HG03108 (cell line): ENCODE data around the gene CELF3.
"Not testable (repeated sequence)": the region's sequence is repeated elsewhere in the genome, so short reads cannot be mapped to it uniquely, and the experiment has no call there.

Experiments used
- ATAC-seq: cut with Tn5 transposase; IDR thresholded peaks from one replicate; pipeline ENCODE4 v1.9.1; 2021; ENCODE audit warnings: moderate library complexity; ENCODE audit not compliant: unreplicated experiment

CELF3 gene

DNA sequence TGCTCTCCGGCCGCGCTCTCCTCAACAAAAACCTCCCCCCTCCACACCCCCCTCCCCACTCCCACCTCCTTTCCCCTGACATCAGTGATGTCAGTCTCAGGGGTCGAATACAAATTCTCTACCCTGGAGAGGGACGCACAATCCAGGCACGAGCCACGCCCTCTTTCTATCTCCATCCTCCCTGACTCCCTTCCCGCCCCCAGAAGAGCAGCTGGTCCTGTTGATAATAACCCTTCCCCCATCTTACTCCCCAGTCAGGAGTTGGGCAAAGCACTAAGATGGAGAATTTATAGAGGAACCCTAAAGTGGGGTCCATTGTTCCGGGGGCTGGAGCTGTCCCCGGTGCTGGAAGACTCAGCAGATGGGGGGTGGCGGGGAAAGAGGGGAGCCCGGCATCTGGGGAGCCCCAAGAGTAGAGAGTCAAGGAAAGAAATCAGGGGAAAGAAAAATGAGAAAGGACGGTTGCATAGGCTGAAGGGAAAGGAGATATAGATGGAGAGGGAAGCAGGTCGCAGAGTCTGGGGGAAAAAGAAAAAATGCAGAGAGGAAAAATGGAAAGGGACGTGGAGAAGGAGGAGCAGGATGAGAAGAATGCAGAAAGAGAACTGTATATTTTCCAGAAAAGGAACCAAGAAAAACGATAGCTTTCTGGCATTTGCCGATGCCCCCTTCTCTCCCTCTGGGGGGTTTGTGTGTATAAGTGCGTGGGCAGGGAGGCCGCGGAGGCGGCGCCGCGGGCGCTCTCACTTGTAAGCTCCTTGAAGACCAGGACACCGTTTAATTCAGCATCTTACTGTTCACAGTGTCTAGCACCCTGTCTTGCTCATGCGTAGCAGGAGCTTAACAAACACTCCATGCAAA is at the start of gene CELF3:
Gene CELF3, minus strand, starts transcription at position 33 of the 861 bp plus-strand sequence. CDS start 783 bp downstream, outside the sequence.
- ATAC-seq = no peak

DNA sequence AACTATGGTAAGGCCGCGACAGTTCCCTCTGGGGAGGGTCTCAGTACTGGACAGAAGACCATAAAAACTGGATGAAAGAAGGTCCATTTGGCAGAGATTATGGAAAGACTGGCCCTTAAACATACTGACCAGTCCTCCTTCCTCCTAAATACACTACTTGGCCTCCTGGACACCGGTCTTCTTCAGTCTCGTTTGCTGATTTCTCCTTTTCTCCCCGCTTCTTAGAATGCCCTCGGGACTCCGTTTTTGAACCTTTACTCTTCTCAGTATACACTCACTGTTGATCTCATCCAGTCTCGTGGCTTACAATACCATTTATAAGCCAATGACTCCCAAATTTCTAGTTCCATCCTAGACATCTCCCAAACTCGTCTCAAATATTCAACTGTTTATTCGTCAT is 47.4 kb upstream of the CELF3 start:
- no peak for ATAC-seq

DNA sequence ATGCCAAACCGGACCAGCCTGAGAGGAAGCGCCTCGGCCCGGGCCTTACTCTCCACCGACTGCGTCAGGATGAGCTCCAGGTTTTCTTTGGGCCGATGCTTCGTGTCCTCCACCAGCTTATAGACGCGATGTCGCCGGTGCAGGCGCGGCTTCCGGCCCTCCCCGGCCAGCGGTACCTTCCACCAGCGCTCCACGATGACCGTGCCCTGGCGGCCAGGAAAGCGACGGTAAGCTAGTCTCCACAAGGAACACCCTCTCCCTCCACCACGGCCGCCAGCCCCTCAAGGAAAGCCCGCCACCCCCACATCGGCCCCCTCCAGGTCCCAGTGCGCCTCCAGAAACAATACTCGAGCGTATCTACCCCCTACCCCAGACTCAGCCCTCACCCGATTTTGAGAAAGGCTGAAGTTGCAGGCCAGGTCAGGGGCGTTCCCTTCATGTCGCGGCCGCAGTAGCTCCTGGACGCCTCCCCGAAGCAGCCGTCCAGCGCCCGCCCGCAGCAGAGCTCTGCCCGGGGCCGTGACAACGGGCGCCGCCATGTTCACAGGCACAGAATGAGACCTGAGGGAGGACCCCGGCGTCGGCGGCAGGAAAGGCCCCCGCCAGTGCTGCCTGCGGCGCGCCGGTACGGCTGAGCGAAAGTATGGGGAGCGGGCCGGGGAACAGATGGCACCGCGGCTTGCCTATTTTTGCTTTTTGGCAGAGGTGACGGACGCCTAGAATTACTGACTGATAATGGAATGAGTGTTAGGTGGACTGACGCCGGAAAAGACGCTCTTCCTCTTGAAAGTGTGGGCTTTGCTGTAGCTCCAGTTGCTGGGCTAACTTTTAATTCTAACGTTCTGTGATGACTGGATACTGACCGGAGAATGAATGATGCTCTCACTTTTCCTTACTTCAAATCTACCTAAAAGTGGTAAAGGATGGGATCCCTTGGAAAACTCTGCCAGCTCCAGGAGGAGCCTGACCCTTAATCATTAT is 46.6 kb upstream of the CELF3 start, which contains the start of gene MRPL9:
Gene MRPL9, minus strand, starts transcription at position 556 of the 981 bp plus-strand sequence. Its CDS starts 17 bp downstream, at position 539.
- ATAC-seq = peak; percentile 96

DNA sequence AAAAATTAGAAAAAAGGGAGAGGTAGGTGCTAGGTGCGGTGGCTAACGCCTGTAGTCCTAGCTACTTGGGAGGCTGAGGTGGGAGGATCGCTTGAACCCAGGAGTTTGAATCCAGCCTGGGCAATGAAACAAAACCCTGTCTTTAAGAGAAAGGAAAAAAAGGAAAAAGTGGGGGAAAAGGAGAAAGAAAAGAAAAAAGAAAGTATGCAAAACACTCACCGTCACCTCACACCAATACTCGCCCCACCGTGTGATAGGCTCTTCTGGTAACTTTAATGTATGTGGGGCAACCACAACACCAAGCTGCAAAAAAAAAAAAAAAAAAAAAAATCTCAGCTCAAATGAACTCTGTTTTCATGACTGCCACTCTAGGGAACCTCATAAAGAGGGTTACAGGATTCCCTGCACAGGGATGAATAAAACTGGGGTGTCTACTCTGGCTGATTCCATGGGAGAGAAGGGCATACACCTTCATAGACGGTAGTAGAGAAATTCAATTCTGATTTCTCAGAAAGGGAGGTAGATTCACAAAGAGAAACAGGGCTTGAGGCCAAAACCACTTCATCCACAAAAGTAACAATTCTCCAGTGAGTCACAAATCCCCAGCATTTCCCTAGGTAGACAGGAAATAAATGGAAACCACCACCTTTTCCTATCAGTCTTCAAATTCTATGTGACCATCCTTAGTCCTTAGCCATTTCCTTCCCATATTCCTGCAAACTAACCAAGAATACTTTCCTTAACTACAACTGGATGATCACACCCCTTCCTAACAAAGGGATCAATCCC is 44.2 kb upstream of the CELF3 start:
- ATAC-seq = no peak

DNA sequence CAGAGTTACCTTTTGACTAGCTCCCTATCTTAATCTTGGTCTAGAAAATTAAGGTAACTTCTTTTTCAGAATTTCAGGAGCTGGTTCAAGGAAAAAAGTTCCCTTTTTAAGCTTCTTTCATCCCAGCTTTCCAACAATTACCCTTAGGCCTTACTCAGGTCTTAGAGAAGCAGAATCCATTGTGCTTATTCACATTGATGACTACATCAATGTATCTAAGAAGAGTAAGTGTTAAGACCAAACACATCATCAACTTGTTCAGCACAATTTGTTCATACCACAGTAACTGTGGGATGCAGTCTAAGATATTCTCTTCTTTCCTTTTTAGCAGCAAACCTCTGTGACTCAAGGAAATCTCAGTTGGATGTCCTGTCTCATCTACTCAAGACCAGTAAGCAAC is 42.6 kb upstream of the CELF3 start:
- ATAC-seq = no peak

DNA sequence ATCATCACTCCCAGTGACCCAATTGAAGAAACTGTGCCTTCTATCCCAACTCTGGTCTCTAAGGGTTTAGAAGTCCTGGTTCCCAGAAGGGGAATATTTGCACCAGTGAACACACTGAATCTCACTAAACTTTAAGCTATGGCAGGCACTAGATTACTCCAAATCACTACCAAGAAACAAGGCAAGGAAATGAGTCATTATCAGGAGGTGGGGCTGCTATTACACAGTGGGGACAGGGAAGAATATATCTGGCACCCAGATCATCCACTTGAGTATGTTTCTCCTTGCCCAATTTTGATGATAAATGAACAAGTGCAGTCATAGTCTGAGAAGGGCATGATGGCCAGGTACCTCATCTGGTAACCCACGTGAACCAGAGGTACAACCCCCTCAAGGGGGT is 39.7 kb upstream of the CELF3 start:
- ATAC-seq = no peak

DNA sequence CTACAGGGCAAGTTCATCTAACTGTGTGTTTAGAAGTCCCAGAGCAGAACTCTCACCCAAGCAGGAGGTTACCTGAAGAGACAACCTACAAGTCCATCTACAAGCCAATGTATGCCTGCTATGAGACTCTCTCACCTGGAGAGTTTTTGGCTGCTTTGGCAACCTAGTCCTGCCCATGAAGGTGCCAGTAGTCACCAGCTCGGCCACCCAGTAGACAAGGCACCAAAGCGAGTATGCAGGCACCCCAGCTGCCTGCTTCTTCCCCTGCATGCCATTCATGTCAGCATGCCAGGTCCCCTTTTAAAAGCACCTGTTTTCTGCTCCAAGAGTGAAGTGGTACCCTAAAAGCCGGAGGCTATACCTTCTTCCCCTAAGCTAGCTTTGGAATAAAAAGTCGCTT is 24.9 kb upstream of the CELF3 start:
- no peak for ATAC-seq

DNA sequence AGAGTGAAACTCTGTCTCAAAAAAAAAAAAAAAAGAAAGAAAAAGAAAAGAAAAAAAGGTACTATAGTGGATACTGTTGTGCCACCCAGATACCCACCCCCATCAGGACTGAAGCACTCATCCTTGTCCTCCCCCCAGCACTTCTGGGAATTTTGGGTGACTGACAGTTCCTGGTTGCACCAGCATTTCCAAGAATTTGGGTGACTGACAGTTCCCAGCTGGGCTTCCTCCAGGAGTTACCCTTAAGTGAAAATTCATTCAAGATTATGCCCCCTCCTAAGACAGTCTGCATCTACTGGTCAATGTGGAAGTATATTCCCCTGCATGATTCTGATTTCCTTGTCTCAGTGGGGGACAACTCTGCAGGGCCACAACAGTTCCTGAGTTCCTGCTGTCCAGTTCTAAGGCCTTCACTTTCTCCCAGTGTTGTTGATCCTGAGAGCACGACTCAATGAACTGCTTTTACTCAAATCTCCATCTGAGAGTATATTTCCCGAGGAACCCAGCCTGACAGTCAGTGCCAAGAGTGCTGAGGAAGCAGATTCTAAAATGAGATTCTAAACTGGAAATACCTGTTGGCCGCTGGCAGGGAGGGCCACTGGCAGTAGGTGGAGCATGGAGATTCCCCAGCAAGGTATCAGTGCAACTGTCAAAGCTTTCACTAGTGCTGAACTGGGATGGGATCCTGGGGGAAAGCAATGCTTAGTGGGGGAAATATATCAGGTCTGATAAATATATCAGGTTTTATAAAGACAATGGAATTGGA is 23.2 kb upstream of the CELF3 start:
- ATAC-seq = no peak

DNA sequence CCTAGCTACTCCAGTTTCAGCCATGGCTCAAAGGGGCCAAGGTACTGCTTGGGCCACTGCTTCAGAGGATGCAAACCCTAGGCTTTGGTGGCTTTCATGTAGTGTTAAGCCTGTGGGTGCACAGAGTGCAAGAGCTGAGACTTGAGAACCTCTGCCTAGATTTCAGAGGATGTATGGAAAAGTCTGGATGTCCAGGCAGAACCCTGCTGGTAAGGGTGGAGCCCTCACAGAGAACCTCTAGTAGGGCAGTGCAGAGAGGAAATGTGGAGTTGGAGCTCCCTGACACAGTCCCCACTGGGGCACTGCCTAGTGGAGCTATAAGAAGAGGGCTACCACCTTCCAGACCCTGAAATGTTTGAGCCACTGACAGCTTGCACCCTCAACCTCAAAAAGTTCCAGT is 20.9 kb upstream of the CELF3 start:
- no peak for ATAC-seq

DNA sequence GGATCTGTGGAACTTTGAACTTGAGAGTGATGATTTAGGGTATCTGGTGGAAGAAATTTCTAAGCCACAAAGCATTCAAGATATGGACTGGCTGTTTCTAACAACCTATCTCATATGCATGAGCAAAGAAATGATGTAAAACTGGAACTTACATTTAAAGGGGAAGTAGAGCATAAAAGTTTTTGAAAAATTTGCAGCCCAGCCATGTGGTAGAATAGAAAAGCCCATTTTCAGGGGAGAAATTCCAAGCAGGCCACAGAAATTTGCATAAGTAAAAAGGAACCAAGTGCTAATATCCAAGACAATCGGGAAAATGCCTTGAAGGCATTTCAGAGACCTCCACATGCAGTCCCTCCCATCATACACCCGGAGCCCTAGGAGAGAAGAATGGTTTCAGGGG is 20.4 kb upstream of the CELF3 start:
- no peak for ATAC-seq

DNA sequence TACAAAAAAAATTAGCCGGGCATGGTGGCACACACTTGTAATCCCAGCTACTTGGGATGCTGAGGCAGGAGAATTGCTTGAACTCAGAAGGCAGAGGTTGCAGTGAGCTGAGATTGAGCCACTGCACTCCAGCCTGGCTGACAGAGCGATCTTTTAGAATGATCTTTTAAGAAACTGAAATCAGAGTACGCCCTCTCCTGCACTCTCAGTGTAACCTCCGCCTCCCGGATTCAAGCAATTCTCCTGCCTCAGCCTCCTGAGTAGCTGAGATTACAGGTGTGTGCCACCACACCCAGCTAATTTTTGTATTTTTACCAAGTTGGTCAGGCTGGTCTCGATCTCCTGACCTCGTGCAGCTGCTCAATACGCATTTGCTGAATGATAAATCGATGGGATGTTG is 17.4 kb upstream of the CELF3 start:
- not testable (repeated sequence) for ATAC-seq

DNA sequence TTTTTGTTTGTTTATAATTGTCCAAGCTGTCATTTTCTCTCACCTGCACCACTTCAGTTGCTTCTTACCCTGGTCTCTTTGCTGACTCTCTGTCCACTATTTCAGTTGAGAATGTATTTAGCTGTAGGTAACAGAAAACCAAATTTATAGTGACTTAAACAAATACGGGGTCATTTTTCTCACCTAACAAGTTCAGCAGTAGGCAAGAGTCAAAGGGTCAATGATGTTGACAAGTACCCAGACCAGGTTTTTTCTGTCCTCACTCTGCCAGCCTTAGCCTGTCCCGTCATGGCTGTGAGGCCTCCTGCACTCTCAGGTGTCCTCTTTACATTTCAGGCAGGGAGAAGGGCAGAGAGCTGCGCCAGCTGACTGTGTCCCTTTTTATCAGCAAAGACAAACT is 16.5 kb upstream of the CELF3 start:
- ATAC-seq = no peak

DNA sequence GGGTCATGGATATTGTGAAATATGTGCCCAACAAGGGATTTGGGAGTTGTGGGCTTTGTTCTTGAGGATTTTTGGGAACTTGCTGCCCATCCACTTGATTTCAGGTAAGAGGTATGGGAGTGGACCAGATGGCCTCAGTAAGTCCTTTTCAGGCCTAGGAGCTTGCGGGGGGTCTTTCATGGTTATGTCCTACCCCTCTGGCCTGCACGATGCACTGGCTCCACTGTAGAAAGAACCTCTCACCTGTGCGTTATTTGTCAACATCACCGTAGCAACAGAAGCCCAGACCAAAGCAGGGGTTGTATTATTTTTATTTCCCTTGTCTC is 13.3 kb upstream of the CELF3 start:
- no peak for ATAC-seq

DNA sequence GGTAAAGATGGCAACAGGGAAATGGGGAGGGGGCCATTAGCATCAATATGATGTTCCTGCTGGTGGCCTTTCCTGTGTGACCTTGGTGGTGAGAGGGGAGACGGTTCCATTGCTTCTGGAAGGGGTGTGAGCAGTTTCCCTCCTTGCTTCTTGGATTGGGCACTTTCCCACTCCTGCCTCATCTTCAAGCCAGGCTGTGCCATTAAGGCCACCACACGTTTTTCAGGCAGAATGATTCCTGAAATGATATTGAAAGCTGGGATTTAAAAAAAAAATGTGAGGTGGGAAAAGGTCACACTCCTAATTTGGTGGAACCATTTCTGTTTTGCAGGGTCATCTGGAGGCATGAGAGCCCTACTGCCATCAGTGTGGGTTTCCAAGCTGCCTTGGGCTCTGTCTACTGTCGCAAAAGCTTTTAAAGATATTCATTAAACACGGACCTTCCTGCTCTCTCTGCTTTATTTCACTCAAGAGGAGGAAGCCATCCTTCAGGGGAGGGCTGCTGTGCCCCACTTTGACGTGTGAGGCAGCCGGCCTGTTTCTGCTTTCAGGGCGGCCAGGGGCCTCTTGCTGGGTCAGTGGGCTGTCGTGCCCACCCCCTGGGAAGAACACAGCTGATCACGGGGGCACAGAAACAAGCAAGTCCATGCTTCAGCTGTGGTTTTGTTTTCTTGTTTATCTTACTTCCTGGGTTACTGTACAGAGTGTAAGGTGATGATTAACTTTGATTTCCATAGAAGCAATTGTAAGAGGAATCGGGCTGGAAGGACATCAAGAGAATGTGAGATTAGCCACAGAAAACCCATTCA is 12.8 kb upstream of the CELF3 start:
- no peak for ATAC-seq

DNA sequence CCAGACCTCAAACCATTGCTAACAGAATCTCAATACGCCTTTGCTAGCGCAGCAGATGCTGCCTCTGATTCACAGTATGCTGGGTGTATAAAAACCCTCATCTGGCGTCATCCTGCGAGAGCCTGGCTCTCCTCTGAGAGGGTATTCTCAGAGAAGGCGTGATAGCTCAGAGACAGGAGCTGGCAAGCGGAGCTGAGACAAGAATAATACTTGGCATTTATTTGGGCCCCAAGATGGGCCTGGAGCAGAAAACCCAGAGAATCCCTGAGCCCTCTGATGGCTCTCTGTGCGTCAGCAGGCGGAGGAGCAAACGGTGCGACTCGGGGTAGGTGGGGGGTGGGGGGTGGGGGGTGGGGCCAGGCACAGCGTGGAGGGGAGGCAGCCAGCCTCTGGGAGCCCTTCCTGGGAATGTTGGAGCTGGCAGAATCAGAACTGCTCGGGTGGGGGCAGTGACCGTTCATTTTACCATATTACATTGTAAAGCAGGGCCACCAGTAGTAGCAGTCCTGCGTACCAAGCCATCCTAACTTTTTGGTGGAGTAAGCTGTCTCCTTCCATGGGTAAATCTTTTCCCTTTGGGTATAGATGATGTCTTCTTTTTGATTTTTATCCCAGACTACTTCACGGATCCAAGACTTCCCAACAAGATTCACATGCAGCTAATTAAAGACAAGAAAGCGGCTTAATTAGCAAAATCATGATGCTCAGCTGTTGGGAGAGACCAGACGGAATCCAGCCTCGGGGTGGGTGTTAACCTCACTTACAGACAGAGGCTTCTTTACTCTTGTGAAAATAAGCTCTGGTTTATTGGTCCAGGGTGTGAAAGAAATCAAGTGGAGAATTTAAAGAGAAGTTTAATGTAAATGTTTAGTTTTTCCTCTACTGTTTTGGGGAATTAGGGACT is 11.8 kb upstream of the CELF3 start:
- no peak for ATAC-seq

DNA sequence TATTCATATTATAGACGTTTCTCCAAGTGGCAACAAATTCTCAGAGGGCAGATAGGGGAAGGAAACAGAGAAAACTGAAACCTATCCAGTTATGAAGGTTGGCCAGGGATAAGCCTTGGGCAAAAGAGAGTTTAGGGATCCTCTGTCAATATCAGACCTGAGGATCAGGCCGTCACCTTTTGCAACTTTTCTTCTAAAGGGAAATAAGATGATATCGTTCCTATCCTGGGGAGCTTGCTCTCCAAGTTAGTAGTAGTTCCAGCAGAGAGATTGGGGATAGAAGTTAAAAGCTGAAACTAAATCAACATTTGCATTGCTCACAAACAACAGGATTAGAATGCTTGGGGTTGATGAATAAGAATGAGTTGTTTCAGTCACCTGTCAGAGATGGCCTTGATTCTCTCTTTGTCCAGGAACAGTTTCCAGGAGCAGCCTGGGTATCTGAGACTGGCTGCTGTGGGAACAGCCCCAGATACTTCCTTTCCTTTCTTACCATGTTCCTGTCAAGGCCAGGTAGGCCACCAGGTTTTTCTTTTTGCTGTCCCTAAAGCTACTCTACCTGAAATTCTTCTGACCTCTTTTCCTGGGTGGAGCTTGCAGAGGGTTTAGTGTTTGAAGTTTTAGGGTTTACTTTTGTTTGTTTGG is 7.2 kb upstream of the CELF3 start:
- no peak for ATAC-seq

DNA sequence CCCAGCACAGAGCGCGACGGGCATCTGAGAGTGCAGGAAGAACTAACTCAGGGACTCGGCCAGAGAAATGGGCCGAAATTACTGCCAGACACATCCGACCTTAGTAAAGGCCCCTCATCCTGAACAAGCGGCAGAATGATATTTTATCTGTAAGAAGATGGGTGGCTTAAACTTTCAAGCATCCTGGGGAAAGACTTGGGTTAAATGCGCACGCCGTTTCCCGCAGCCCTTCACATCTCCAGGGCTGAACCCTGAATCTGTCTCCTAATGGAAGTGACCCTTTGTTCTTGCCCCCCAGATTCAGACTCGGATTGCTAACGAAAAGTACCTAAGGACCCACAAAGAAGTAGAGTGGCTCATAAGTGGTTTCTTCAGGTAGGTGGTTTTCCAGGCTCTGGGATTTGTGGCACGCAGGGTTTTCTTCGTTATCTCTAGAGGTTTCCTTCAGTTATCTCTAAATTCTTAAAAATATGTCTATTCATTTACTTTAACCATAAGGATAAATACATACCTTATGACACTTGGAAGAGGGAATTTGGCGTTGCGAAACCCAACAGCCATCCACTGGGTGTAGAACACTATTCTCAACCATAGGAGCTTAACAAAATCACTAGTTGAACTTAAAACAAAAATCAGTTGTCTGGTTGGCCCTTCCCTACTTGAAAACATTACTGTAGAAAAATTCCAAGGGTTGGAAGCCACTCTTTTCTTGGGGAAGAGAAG is 5.3 kb upstream of the CELF3 start:
- ATAC-seq = no peak
